Measurements from ENCODE around the gene KRTCAP2.
A peak's percentile ranks its signal among the peaks of the same experiment; 100 is the strongest.
"Not testable (repeated sequence)": the region's sequence is repeated elsewhere in the genome, so short reads cannot be mapped to it uniquely, and the experiment has no call there.

KRTCAP2 gene

GRCh38 chr1:155196103-155196892, 23.2 kb upstream of the KRTCAP2 start:
- Histone ChIP-seq H3K36me3 (ENCODE audit: control insufficient read depth, insufficient read depth, low read length) (no peaks in the 10 kb centered on the region), H3K4me3 (replicated peaks; ENCODE audit: low read depth, low read length) (no peak overlapping the region), H3K27me3 (replicated peaks; ENCODE audit: control insufficient read depth, insufficient read depth, low read length) (no peaks in the 10 kb centered on the region)
- no peak for TF ChIP-seq CTCF (IDR thresholded peaks at IDR 0.05; ENCODE audit: insufficient read depth, low read length, poor library complexity, severe bottlenecking)
- no peak for DNase-seq (ENCODE audit: extremely low read depth, insufficient read length)

GRCh38 chr1:155195201-155196102, 22.3 kb upstream of the KRTCAP2 start:
- H3K36me3 ChIP-seq (ENCODE audit: control insufficient read depth, insufficient read depth, low read length), result no peaks in the 10 kb centered on the region
- TF ChIP-seq CTCF (IDR thresholded peaks at IDR 0.05; ENCODE audit: insufficient read depth, low read length, poor library complexity, severe bottlenecking), result no peak
- peak overlapping the region; percentile 54 for H3K4me3 ChIP-seq (replicated peaks; ENCODE audit: low read depth, low read length)
- no peaks in the 10 kb centered on the region for H3K27me3 ChIP-seq (replicated peaks; ENCODE audit: control insufficient read depth, insufficient read depth, low read length)
- DNase-seq (ENCODE audit: extremely low read depth, insufficient read length), result no peak

- H3K36me3 ChIP-seq (ENCODE audit: control insufficient read depth, insufficient read depth, low read length); H3K27me3 ChIP-seq (replicated peaks; ENCODE audit: control insufficient read depth, insufficient read depth, low read length); DNase-seq (ENCODE audit: extremely low read depth, insufficient read length): not testable (repeated sequence)
- peak overlapping the region; percentile 55 for H3K4me3 ChIP-seq (replicated peaks; ENCODE audit: low read depth, low read length)
Observed at GRCh38 chr1:155193991-155194240, 20.8 kb upstream of the KRTCAP2 start.

GRCh38 chr1:155193275-155193990, 20.3 kb upstream of the KRTCAP2 start:
- Histone ChIP-seq H3K36me3 (ENCODE audit: control insufficient read depth, insufficient read depth, low read length) (no peaks in the 10 kb centered on the region), H3K27me3 (replicated peaks; ENCODE audit: control insufficient read depth, insufficient read depth, low read length) (no peaks in the 10 kb centered on the region)
- peak; percentile 88 for DNase-seq (ENCODE audit: extremely low read depth, insufficient read length)

GRCh38 chr1:155192346-155193274, 19.5 kb upstream of the KRTCAP2 start:
- no peak for TF ChIP-seq CTCF (IDR thresholded peaks at IDR 0.05; ENCODE audit: insufficient read depth, low read length, poor library complexity, severe bottlenecking)
- no peaks in the 10 kb centered on the region for H3K27me3 ChIP-seq (replicated peaks; ENCODE audit: control insufficient read depth, insufficient read depth, low read length)
- no peaks in the 10 kb centered on the region for H3K36me3 ChIP-seq (ENCODE audit: control insufficient read depth, insufficient read depth, low read length)
- DNase-seq (ENCODE audit: extremely low read depth, insufficient read length), result no peak
- peak overlapping the region; percentile 55 for H3K4me3 ChIP-seq (replicated peaks; ENCODE audit: low read depth, low read length)

More at GRCh38 chr1:155193275-155193990, 20.3 kb upstream of the KRTCAP2 start:
- H3K4me3 ChIP-seq (replicated peaks; ENCODE audit: low read depth, low read length), result peak overlapping the region; percentile 55
- TF ChIP-seq CTCF (IDR thresholded peaks at IDR 0.05; ENCODE audit: insufficient read depth, low read length, poor library complexity, severe bottlenecking), result peak; percentile 100

Measured in GM06990 (cell line).